Astrocyte (in vitro differentiated cells and primary cell): ENCODE data around the gene CIB4.

Experiments used
- CTCF ChIP-seq: IDR thresholded peaks from 2 replicates; pipeline ENCODE4 v1.5.1; 2011; ENCODE audit warnings: low read depth, mild to moderate bottlenecking, inconsistent platforms, low read length, moderate library complexity; ENCODE audit not compliant: insufficient read depth
- EZH2 ChIP-seq: IDR thresholded peaks from 2 replicates; pipeline ENCODE4 v1.6.1; 2012; ENCODE audit warnings: mild to moderate bottlenecking, low read length, inconsistent platforms; ENCODE audit not compliant: insufficient read depth

GRCh38 chr2:26644188-26644835 lies 3.1 kb upstream of the CIB4 start:
- TF ChIP-seq CTCF = no peak
- TF ChIP-seq EZH2 = no peak
